CD4-positive, alpha-beta T cell treated with Interleukin-4 for 4 hours (primary cell): ENCODE data around the gene ALK.

Source experiments
- DNase-seq: peaks from one replicate; pipeline ENCODE4 v3.0.0-alpha.2; 2020

Gene ALK

DNA sequence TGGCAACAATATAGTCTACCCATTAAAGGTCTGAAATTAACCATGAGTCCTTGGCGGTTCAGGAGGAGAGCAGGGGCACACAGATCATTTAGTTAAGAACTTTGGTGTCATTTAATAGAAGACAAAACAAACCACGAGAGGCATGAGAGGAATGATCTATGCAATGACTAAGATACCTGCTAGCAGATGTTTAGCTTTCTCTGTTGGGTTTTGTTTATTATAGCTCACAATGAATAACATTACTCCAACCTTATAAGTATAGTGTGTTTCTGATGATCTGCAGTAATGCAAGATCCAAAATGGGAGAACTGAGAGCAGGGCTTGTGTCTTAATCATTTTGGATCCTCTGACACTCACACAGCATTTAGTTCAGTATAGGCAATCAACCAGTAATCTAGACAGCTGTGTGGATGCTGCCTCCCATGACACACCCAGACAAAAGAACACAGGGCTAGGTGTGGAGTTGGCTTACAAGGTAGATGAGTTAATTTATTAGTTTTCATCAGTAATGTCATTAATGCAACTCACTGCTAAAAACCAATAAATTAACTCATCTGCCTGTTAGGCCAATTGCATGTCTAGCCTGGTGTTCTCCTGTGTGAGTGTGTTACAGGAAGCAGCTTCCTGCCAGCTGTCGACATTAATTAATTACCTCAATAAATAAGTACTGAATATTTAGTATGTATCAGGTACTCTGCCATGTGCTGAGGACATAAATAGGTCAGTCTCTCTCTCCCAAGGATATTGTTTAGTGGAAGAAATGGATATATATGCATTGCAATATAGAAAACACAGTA lies 713.8 kb downstream of the ALK start:
- DNase-seq = no peak

DNA sequence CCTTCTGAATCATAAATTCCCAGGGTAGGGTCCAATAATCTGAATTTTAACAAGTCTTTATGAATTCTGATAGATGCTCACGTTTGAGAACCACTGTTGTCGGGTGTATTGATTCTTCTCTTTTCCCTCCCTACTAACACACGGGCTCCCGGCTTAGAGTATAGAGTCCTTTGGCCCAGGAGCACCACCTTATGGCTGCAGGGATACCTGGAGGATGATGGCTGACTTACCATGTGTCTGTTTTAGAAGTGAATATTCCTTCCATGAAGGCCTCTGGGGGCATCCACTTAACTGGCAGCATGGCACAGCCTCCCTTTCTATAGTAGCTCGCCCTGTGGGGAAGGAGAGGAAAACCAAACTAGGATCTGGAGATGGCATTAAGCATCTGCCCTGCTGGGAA lies 714.4 kb downstream of the ALK start:
- DNase-seq = no peak

DNA sequence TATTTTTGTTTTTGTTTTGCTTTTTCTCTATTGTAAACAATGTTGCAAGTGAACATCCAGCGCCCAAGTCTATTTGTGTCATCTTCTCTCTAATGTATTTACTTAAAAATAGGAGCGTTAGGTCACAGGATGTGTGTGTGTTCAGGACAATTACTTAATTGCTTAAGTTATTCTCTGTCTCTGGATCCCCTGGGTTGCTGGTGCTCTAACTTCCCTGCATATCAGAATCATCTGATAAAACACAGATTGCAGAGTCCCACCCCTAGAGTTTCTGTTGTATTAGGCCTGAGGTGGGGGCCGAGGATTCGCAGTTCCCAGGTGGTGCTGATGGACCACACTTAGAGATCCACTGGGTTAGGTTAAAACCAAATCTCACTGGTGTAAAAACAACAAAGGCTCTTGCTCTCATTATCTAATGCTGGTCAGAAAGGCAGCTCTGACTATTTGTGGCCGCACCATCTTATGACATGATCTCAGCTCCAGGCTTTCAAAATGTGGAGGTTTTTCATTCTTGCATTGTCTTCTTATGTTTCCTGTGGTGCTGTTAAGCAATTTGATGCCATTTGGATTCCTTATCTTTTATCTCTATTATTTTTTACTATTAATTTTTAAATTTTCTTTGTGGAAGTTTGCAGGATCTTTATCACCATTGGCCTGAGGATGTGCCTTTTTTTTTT lies 718.4 kb downstream of the ALK start:
- no peak for DNase-seq

DNA sequence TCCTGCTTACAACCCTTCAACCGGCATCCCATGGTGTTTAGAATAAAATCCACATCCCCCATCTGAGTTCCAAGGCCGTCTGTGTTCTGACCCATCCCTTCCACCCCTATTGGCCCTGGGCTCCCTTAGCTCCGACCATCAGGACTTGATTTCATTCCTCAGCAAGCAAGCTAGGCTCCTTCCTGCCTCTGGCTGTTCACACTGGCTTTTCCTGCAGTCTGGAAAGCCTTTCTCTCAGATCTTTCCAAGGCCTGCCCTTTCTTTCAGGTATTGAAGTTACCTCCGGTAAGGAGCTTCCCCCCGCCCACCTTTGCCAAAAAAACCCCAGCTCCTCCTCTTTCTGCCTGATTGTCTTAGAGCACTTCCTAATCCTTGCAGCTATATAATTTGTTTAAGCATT lies 719.4 kb downstream of the ALK start:
- no peak for DNase-seq

DNA sequence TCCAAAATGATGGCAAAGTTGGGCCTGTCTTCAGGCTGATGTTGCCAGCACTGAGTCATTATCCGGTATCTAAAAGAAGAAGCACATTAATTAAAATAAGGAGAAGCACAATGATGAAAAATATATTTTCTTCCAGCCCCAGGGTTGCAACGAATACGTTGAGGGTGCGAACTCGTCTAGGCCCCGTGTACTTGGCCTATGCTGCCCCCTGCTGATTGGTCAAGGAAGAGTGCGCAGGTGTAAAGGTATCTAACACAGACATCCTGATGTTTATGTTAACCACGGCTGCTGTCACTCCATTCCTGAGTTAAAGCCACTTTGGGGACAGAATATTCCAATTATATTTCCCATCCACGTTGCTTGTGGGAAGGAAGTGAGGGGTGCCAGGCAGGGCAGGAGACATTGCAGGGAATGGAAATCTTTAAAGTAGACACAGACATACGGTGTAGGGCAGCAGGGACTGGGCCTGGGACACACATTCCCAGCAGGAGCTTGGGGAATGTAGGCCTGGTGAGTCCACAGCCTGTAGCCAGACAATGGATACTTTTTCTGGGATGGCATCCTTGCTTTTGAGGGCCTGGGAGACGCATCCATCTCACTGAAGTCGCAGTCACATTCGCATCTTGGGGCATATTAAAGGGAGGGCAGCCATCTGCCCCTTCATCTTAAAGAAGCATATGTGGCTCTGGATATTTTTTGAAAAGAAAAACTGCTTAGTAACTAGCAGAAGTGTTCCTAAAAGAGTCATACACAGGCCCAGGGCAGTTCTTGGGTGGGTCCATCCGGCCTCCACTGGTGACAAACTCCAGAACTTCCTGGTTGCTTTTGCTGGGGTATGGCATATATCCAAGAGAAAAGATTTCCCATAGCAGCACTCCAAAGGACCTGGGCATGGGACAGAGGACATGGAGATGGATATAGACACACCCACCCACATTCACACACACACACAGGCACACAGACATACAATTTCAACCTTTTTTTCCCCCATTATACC lies 724.3 kb downstream of the ALK start:
- peak; percentile 73 for DNase-seq

DNA sequence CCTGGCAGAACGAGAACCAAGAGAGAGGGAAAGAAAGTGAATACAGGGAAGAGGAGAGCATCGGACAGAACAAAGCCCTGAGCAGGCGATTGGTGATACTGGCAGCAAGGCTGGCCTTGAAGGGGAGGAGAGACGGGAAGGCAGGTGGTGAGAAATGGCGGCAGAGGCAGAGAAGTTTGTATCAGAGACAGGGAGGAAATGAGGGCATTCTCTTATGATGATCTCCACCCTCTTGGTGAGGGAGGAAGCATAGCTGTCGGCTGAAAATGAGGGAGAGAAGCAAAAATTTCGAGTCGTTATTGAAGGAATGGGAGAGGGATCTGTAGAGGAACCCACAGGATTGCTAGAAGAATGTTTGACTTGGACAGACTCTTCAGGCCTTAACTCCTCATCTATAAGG lies 725.6 kb downstream of the ALK start:
- no peak for DNase-seq

DNA sequence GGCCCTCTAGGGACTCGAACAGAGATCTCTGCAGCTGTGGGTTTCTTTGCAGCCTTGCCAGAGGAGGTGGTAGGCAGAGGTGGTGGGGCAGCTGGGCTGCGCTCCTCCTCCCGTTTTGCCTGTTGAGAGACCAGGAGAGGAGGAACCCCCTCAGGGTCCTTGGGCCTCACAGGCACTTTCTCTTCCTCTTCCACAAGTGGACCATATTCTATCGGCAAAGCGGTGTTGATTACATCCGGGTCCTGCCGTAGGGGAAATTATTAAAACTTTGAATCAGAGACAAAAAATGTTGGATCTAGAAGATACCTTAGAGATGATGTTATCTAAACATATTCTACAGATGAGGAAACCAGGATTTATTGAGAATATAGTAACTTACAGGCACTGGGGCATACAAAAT lies 727.7 kb downstream of the ALK start:
- DNase-seq = no peak

DNA sequence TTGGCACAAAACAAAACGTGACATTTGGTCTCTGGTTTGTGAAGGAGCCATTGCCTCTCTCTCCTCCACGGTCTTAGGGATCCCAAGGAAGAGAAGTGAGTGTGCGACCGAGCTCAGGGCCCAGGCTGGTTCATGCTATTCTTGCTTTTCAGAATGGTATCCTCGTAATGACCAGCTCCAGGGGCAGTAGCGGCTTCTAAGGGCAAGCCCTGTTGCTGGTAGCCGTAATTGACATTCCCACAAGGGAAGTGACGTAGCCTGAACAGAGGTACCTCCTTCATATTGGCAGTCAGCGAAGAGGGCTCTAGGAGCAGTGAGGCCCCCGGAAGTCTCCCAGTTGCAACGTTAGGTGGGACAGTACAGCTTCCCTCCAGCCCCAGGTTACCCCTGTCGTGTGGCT lies 728.3 kb downstream of the ALK start:
- no peak for DNase-seq

DNA sequence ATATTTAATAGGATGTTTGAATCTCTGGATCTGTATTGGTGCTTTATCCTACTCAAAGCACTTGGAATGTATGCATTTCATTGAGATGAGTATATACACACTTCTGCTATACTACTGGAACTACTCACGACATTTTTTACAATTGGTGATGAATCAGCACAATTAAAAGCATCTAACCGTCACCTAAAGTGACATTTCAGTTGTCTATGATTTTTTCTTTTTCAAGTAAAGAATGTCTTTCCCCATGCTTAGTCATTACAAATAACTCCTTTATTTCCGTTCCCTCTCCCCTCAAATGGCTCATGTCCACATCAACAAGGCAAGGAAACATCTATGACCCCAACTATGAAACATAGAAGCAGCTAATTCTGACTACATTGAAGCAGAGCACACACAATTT lies 728.9 kb downstream of the ALK start:
- no peak for DNase-seq

DNA sequence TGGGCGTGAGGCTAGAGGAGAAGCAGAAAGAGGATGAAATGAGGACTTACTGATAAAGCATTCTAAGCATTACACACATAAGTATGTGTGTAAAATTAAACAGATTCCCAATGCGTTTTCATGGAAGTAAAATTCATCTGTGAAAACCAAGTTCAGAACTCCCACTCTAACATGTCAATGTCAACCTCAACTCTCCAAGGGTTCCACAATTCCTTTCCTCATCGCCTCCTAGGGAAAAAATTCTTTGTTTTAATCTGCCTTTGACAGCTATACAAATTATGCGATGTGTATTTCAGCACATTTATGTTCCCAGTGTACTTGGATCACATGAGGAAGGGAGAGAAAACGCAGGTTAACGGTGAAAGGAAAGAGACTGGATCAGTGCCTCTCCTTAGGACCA lies 729.6 kb downstream of the ALK start:
- no peak for DNase-seq

DNA sequence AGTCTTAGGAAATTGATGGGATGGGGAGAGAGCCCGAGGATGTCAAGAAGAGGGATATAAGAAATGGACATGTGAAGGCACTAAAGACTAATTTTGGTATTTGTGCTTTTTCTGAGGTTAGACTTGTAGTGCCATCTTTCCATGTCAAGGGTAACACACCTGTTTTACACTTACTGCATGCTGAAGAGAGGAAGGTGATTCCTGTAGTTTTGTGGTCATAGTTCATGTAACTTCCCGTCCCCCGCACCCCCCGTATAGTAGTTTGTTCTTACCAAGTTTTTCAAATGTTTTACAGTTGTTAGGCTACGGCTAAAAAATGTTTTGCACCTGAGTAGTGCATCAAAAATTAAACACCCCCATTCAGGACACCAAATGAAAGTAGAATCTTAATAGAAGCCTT lies 732.3 kb downstream of the ALK start:
- no peak for DNase-seq

DNA sequence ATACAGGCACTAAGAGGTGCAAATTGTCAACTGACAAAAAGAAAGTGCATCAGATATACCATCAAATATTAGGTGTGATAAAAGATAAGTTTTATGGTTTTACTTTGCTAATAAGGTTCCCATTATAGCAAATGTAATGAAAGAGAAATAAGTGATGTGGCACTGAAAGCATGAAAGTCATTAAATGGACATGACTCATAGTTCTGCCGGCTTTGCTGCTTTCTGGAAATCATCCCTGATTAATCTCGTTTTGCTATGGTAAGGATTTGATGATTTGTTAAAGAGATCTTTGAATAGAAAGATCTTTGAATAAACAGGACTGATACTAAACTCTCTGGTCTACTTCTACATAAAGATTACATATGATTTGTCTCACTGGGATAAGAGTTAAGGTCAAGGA lies 733.5 kb downstream of the ALK start:
- DNase-seq = no peak

DNA sequence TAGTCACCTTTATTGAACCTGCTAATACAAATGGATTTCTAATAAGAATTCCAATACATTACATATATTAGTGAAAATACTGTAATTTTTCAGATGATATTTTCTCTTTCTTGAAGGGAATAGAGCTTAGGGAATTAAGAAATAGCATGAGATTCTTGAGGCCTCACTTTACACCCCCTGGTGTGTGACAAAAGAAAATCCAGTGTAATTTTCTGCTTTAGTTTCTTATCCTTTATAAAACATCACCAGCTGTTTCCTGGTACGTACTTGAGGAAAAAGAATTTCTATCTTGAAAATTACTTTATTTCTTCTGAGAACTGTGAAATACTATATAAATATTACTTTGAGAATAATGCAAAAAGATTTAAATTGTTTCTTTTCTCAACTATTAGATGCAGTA lies 734.6 kb downstream of the ALK start:
- no peak for DNase-seq

DNA sequence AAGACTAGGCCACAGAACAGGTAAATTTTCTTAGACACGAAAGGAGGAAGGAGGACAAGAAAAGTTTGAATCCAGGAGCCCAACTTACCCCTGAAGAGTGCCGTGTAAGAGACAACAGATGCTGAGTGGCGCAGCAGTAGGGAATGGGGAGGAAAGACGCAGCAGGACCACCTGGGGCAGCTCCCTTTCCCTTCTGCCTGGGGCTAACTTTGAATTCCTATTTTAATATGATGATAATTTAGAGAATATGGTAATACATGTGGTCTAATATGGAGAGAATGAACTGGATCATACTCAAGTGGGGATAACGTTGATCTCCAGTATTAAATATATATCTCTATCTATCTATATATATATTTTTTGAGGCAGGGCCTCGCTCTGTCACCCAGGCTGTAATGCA lies 736.9 kb downstream of the ALK start:
- no peak for DNase-seq

DNA sequence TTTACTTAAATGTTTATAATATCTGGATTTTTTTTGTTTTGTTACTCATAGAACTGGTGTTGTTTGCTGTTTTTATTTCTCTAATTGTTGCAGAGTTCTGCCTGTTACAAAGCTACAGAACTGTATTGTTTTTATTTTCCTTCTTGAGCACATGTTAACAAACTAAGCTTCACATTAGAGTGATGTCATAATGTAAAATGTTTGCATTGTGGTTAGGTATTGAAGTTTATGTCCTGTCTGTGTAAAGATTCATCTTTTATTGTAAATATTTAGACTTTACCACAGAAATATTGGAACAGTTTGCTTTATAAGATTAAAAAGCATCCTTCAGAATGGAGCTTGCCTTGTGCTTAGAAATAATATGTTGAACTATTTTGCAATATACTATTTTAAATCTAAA lies 738.5 kb downstream of the ALK start:
- DNase-seq = no peak

DNA sequence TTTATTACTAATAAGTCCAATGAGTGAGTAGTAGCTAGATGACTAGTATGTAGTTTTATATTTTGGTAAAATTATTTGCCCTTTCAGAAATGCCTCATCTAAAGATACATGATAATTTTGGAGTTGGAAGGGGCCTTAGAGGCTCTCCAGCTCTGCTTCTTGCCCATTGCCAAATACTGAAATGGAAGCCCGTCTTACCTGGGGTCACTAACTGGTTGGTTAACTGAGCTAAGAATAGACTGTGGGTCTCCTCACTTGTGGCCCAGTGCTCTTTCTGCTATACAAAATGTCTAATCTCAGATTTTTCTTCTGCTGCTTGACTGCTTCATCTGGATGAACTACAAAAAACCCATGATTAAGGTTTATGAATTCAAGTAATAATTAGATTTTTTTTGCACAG lies 739.1 kb downstream of the ALK start:
- no peak for DNase-seq

DNA sequence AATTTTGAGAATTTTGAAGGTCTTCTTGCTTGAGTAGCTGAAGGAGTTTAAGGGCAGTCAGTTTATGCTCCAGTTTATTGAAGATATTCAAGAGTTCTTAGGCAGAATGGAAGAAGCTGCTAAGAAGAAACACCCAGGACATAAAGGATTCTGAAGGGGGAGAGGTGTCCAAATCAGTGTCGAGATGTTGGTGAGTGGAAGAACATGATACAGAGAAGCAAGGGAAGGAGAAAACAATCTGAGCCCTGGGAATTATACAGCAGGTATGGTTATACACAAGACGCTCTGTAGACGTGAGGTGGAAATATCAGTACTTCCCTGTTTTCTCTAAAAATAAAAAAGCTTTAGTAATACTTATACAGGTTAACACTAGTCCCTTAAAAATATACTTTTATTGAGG lies 746.0 kb downstream of the ALK start:
- DNase-seq = no peak

DNA sequence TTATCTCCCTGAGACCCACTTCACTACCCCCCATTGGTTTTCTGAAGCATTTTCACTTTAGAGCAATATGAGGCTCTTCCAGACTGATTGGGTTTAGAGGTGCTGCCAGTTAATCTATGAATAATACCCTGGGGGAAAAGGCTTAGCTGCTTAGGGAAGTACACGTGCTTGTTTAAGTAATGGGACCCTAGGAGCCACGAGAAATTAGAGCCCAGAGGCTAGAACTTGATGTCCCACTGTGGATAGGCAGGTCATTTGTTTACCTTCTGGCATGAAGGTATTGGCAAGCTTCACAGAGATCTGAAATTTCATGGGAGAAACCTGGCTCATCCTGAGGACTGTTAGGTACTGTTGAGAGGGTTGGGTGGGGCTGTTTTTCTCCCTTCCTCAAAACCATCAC lies 746.4 kb downstream of the ALK start:
- DNase-seq = no peak

DNA sequence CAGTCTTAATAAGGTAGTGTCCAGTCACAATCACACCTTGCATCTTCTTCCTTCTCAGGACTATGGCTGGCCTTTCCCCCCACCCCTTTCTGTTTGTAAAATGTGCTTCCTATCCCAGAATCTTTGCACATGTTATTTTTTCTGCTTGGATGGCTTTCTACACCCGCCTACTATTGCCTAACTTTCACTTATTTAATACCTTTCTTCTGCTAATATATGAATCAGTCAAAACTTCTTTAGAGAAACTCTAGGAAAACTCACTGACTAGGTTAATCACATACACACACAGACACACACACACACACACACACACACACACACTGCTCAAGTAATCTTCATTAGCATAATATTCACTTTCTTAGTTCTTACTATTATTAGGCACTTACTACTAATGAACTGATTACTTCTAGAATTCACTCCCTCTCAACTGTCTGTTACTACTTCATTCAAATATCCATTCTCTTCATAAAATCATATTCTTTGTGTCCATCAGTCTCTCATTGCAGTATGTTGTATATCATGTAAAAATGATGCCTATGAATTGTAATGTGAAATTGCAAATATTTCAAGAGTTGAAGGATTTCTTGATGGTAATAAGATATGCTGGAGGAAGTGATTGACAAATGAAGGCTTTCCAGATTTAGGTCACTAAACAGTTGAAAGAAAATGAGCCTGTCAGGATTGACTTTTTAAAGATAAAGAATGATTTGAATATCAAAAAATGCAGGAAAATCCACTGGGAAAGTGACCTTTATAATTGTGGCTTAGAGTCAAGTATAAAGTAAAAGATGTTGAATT lies 754.9 kb downstream of the ALK start:
- no peak for DNase-seq

DNA sequence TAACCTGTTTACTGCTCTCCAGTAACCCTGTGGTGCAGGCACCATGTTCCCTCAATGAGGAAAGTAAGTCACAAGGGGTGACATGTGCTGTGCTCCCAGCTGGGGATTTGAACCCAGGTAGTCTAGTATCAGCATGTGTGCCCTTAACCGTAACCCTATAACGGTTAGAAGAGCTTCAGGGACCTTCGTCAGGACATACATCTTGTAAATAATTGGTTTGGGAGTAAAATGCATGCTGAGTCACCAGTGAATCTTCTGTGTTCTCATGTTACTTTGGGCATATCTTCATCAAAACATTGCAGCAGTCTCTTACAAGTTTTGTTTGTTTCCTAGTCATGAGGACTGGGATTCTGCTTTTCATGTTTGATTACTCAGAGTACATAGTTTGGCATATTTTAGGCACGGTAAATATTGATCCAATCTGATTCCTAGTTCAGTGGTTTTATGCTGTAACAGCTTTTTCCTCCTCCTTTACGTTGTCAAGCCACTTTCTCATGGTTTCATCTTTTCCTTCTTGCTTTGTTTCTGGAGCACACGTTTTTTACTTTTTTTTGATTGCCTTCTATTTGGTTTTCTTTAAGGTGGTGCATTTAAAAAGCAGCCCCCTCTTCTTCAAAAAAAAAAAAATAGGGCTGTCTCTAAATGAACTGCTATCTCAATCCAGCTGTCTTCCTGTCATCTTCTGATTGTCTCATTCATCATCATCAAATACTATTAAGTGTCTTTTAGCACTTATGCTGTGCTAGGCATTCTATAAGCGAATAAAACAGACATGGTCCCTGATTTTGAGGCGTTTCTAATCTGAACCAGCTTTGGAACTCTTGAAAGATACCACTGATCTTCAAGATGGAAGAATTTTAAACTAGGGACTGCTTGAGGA lies 755.8 kb downstream of the ALK start:
- no peak for DNase-seq

DNA sequence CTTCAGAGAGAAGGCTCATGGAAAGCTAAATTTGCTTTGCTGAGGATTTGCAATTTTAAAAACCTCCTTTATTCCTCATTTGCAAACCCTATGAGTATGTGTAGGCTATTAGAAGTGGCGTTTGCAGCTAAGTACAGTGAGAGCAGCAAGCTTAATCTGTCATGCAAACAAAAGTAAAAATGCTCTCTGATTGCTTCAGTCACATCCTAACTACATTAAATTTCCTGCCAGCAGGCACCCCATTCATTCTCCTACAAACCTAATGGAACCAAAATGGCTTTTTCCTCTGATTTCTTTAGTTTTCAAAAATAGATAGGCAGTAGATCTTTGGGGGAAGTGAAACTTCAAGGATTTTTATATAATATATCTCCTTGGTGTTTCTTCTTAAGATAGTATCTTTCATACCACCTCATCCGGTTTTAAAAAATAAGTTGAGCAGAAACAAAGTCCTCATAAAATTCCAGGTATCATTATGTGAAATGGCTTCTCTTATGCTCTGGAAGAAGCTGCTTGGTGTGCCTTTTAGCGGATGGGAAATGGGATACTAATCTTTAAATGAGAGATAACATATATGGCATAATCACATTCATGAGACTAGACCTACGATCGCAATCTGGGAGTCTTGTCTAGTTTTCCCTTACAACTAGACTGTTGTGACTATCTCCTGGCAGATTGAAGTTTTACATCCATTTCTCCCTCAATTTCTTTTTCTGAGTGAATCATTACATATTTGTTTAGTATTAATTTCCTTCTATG lies 757.1 kb downstream of the ALK start:
- no peak for DNase-seq
